Measurements from ENCODE around the gene AUNIP. TPM values are rescaled to one million over a fixed set of nuclear protein-coding genes. Genes with fewer than 3 reads are reported as not detected.

Gene AUNIP
- total RNA-seq, 1 donor from 2014 or later, result 1.3 TPM

DNA sequence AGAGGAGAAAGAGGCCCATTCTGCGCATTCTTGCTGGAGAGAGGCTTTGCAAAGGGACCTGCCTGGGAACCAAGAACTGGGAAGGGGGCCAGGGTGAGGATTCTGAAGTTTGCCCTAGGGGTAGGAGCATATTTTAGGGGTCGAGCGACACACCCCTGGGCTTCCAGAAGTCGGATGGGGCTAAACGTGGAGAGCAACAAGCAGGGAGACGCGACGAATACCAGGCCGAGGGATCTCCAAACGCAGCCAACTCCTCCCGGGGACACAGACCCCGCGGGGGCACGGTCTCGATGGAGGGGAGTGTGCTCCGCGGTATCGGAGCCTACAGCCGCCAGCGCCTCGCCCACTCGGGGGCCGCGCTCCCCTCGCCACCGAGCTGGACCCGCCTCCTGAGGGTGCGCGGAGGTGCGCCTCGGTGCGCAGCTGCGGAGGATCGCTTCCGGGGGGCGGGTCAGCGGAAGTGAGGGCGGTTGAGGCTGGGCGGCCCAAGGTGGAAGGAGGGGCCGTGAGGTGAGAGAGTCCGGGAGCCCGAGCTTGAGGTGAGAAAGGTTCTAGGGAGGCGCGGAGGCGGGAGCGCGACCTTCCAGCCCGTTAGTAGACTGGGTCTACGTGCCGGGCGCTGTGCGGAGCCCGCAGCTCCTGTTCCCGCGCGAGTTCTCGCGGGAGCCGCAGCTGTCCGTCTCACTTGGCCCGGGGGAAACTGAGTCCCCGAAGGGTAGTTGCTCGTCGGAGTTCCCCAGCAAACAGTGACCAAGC, 39.6 kb downstream of the AUNIP start, which contains the start of gene MTFR1L:
TSS of gene MTFR1L (plus strand) at position 464 of the 756 bp plus-strand sequence. CDS start 3,151 bp downstream, outside the sequence.
- Mint-ChIP-seq H3K9me3 (ENCODE audit: unreplicated experiment) (peaks cover 18% of the 10 kb centered on the region), H3K27me3 (ENCODE audit: unreplicated experiment) (peaks cover 10% of the 10 kb centered on the region), H3K36me3 (ENCODE audit: unreplicated experiment) (no peaks in the 10 kb centered on the region), H3K27ac (ENCODE audit: unreplicated experiment) (peak within 1 kb of the TSS; percentile 93), H3K4me1 (ENCODE audit: low read depth, unreplicated experiment) (peaks cover 36% of the 10 kb centered on the region), H3K4me3 (ENCODE audit: unreplicated experiment) (peak within 1 kb of the TSS; percentile 100)
- peak; percentile 89 for DNase-seq
- TF ChIP-seq, protein P1, sequence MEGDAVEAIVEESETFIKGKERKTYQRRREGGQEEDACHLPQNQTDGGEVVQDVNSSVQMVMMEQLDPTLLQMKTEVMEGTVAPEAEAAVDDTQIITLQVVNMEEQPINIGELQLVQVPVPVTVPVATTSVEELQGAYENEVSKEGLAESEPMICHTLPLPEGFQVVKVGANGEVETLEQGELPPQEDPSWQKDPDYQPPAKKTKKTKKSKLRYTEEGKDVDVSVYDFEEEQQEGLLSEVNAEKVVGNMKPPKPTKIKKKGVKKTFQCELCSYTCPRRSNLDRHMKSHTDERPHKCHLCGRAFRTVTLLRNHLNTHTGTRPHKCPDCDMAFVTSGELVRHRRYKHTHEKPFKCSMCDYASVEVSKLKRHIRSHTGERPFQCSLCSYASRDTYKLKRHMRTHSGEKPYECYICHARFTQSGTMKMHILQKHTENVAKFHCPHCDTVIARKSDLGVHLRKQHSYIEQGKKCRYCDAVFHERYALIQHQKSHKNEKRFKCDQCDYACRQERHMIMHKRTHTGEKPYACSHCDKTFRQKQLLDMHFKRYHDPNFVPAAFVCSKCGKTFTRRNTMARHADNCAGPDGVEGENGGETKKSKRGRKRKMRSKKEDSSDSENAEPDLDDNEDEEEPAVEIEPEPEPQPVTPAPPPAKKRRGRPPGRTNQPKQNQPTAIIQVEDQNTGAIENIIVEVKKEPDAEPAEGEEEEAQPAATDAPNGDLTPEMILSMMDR (IDR thresholded peaks at IDR 0.05; ENCODE audit: partially characterized antibody, unreplicated experiment), result no peak

DNA sequence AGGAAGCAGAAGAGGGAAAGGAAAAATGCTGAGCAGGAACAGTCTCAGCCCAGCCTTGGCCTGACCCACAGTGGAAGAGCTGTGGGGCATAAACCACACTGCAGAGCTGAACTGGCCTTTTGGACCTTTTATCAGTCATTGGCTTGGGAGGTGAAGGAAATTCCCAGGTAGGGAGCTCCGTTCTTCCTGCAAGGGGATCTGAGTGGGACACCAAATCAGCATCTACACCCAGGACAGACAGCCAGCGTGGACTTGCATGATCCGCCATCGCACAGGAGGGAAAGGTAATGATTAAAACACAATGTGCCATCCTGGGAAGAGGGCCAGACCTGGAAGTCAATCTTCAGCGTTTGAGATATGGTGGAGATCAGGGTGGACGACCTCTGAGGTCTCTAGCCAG, 40.7 kb downstream of the AUNIP start:
- peaks cover 10% of the 10 kb centered on the region for H3K27me3 Mint-ChIP-seq (ENCODE audit: unreplicated experiment)
- peaks cover 18% of the 10 kb centered on the region for H3K9me3 Mint-ChIP-seq (ENCODE audit: unreplicated experiment)
- TF ChIP-seq, protein P1 (IDR thresholded peaks at IDR 0.05; ENCODE audit: partially characterized antibody, unreplicated experiment), result no peak
- peak overlapping the region; percentile 93 for H3K27ac Mint-ChIP-seq (ENCODE audit: unreplicated experiment)
- peaks cover 36% of the 10 kb centered on the region for H3K4me1 Mint-ChIP-seq (ENCODE audit: low read depth, unreplicated experiment)
- no peaks in the 10 kb centered on the region for H3K36me3 Mint-ChIP-seq (ENCODE audit: unreplicated experiment)
- H3K4me3 Mint-ChIP-seq (ENCODE audit: unreplicated experiment), result peak overlapping the region; percentile 100
- DNase-seq, result no peak

DNA sequence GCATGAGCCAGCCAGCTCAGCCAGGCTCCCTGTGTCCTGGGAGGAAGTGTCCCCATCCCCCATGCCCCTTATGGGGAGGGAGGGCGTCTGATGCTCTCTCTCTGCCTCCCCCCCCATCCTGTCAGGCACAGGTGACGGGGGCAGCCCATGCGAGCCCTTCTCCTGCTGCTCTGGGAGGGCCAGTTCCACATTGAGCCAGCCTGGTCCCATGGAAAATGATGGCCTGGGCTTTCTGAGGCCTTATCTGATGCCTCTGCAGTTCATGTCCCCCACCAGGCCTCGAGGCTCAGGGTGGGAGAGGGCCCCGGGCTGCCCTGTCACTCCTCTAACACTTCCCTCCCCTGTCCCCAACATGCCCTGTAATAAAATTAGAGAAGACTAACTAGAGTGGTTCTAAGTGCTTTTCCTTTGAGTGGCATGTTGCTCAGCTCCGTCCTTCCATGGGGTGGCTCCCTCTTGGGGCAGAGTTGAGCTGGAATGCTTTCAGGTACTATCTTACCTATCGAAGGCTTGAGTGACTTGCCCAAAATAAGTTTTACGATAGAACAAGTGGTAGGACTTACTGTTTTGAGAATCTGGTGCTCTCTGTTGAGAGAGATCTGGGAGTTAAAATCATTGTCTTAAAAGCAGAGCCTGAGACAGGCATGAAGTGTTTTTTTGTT, 41.3 kb downstream of the AUNIP start:
- no peak for DNase-seq
- Mint-ChIP-seq H3K9me3 (ENCODE audit: unreplicated experiment) (peaks cover 18% of the 10 kb centered on the region), H3K4me1 (ENCODE audit: low read depth, unreplicated experiment) (peaks cover 30% of the 10 kb centered on the region), H3K4me3 (ENCODE audit: unreplicated experiment) (peak overlapping the region; percentile 100), H3K36me3 (ENCODE audit: unreplicated experiment) (no peaks in the 10 kb centered on the region), H3K27ac (ENCODE audit: unreplicated experiment) (peak overlapping the region; percentile 93), H3K27me3 (ENCODE audit: unreplicated experiment) (peaks cover 10% of the 10 kb centered on the region)
- TF ChIP-seq, protein P1 (IDR thresholded peaks at IDR 0.05; ENCODE audit: partially characterized antibody, unreplicated experiment), result no peak

DNA sequence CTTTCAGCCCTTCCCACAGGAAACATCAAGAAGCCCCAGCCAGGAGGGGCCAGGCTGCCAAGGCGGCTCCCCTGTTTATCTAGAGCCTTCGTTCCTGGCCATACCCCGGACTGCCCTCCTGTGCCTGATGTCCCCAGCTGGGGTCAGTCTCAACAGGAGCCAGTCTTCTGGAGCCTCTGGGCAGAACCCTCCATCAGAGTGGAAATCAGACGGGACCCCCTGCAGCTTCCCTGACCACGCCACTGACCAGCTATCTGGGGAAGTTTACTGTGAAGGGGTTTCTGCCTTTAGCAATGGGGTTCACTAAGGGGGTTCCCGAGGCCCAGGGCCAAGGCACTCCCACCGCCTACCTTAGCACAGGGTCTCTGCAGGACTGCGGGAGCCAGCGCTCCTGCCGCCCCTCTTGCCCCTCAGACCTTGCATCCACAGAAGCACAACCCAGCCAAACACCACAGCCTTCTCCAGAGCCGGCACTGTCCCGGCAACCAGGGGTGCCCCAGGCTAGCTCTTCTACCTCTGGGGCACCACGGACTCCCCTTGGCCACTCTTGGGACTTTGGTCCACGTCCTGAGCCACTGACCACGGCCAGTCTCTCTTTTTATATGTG, 43.0 kb downstream of the AUNIP start:
- TF ChIP-seq, protein P1 (IDR thresholded peaks at IDR 0.05; ENCODE audit: partially characterized antibody, unreplicated experiment), result no peak
- Mint-ChIP-seq H3K4me3 (ENCODE audit: unreplicated experiment) (no peak overlapping the region), H3K36me3 (ENCODE audit: unreplicated experiment) (no peaks in the 10 kb centered on the region), H3K27ac (ENCODE audit: unreplicated experiment) (no peak overlapping the region), H3K4me1 (ENCODE audit: low read depth, unreplicated experiment) (peaks cover 19% of the 10 kb centered on the region), H3K27me3 (ENCODE audit: unreplicated experiment) (peaks cover 7% of the 10 kb centered on the region), H3K9me3 (ENCODE audit: unreplicated experiment) (peaks cover 11% of the 10 kb centered on the region)
- DNase-seq, result no peak
